CD4-positive, alpha-beta T cell (primary cell): ENCODE measurements around the gene APC2. TPM values are rescaled to one million over a fixed set of nuclear protein-coding genes. Genes with fewer than 3 reads are reported as not detected.

ENCODE experiments used
- ATAC-seq: fragments of 200-7000 bp; cut with Tn5 transposase; one replicate; pipeline ENCODE4 v1.10.0; 2022; ENCODE audit warnings: mild to moderate bottlenecking; ENCODE audit not compliant: poor library complexity
- CTCF ChIA-PET: fragments of 350-600 bp; sonication (Branson Sonifier 250); formaldehyde crosslinking; loops from one replicate; lab custom pipeline; 2021; ENCODE audit warnings: antibody characterized with exemption, inconsistent platforms; lab: Charles Lee
- POLR2A ChIA-PET: fragments of 350-600 bp; sonication (Branson Sonifier 250); formaldehyde crosslinking; loops from one replicate; lab custom pipeline; 2021; ENCODE audit warnings: antibody characterized with exemption, inconsistent platforms; lab: Charles Lee
- DNase-seq, 14 experiments: peaks; one replicate each; pipeline ENCODE4 v3.0.0-alpha.2; 2013 to 2020; ENCODE audit warnings: mixed read lengths in 2 of 14
- H3K27ac ChIP-seq, 2 donors: one replicate each; pipeline versions ENCODE4 v1.5.1 to v1.7.0; 2013; ENCODE audit warnings: low read length in 2 of 2, low read depth in 1 of 2, mild to moderate bottlenecking in 1 of 2
- H3K27me3 ChIP-seq, 2 experiments: 1 replicate in 1 of 2; 2 replicates in 1 of 2; pipeline versions ENCODE4 v1.6.1 to v1.7.0; 2013; ENCODE audit warnings: low read length in 2 of 2, control low read depth in 1 of 2, mild to moderate bottlenecking in 1 of 2, moderate library complexity in 1 of 2; ENCODE audit not compliant: insufficient read depth in 2 of 2, control insufficient read depth in 1 of 2
- H3K36me3 ChIP-seq: one replicate; pipeline ENCODE4 v1.6.1; 2013; ENCODE audit warnings: low read length, control low read depth; ENCODE audit not compliant: insufficient read depth
- H3K4me1 ChIP-seq: one replicate; pipeline ENCODE4 v1.6.1; 2013; ENCODE audit warnings: low read length, control low read depth; ENCODE audit not compliant: insufficient read depth
- H3K4me3 ChIP-seq: one replicate; pipeline ENCODE4 v1.5.1; 2013; ENCODE audit warnings: mild to moderate bottlenecking, low read length, moderate library complexity
- H3K9me3 ChIP-seq, 2 experiments: 1 replicate in 1 of 2; 2 replicates in 1 of 2; pipeline versions ENCODE4 v1.6.1 to v1.7.0; 2013; ENCODE audit warnings: low read length in 2 of 2, mild to moderate bottlenecking in 2 of 2, control low read depth in 1 of 2, moderate library complexity in 1 of 2; ENCODE audit not compliant: control insufficient read depth in 1 of 2, insufficient read depth in 1 of 2
- H3K27ac Mint-ChIP-seq: one replicate; pipeline ENCODE4 v1.8.0; 2020; ENCODE audit warnings: mixed read lengths
- H3K27me3 Mint-ChIP-seq: one replicate; pipeline ENCODE4 v1.8.0; 2021; ENCODE audit warnings: mixed read lengths
- H3K36me3 Mint-ChIP-seq: one replicate; pipeline ENCODE4 v1.8.0; 2021; ENCODE audit warnings: low read depth, mixed read lengths
- H3K4me1 Mint-ChIP-seq: one replicate; pipeline ENCODE4 v1.8.0; 2021; ENCODE audit warnings: low read depth, mixed read lengths
- H3K4me3 Mint-ChIP-seq: one replicate; pipeline ENCODE4 v1.8.0; 2020; ENCODE audit warnings: mild to moderate bottlenecking, mixed read lengths
- H3K9me3 Mint-ChIP-seq: one replicate; pipeline ENCODE4 v1.8.0; 2020; ENCODE audit warnings: mixed read lengths
- intact Hi-C, 2 experiments: fragments of 100-400 bp; cut with DNase I in 1 of 2; cut with micrococcal nuclease in 1 of 2; formaldehyde crosslinking; loops; one replicate each; pipeline versions ENCODE4 v1.15.1 to v1.9.0; 2023 to 2025; cut with DNase I, micrococcal nuclease
- total RNA-seq, 174 experiments: library from RNA in 2 of 174; stranded (reverse) in 2 of 174; gene quantifications; one replicate each; pipeline ENCODE4 v1.2.3 and lab custom pipeline; 2021 to 2026
- TF ChIP-seq, protein P1 (sequence below): fragments of 200-600 bp; IDR thresholded peaks from one replicate; pipeline ENCODE4 v1.8.0; 2022; ENCODE audit warnings: antibody characterized with exemption, mild to moderate bottlenecking

Gene APC2
- total RNA-seq, 2 experiments from 2014 or later: 0.20 to 0.30 TPM

DNA sequence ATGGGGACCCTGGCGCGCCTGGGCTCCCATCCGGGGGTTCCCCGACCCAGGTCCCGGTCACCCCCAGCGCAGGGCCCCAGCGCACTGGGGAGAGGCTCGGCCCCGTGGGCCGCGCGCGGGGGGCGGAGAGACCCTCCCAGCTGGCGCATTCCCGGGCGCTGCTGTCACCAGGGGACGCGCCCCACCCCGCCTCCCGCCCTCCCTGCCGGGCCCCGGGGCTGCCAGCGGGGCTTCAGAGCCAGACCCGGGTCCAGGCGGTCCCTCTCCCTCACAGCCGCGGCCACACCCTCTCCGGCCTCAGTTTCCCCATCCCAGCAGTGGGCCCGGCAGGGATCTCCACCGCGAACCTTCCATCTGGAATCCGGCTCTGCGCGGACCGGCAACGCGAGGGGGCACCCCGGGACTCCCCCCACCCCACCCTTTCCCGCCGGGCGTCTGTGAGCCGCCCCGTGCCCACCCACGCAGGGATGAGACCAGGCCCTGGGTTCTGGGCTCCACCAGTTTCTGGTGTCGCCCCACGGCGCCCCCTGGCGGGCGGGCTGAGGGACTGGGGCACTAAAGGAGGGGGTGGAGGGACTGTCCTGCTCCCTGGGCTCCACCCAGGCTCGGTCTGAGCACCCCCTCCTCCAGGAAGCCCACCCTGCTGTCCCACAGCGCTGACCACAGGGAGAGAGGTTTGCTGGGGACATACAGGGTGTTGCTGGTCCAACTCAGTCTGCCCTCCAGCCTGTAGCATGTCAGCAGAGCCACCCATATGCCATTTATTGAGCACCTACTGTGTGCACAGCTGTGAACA, 63.8 kb downstream of the APC2 start:
- peak; percentile 53 to 83 (median 64) for DNase-seq
- Mint-ChIP-seq H3K9me3 (no peaks in the 10 kb centered on the region), H3K36me3 (no peaks in the 10 kb centered on the region), H3K4me1 (peaks cover 13% of the 10 kb centered on the region), H3K4me3 (peak overlapping the region; percentile 34), H3K27ac (no peak overlapping the region), H3K27me3 (peaks cover 13% of the 10 kb centered on the region)
- ATAC-seq: peak; percentile 70
- ChIA-PET POLR2A (no interaction called here), CTCF (interaction anchor here (1.2 kb wide), 1 partner anchor 42 kb away, joined by 5 read pairs; no protein-coding TSS in a partner anchor)
- H3K4me1 ChIP-seq: peaks cover 26% of the 10 kb centered on the region
- H3K27ac ChIP-seq: no peak overlapping the region
- intact Hi-C loops: loop anchor here (1.0 to 5.0 kb wide), 5 partner anchors 36 to 234 kb away; partner anchors contain the start of genes RPS15 (in 2 of the 2) and C19orf25 (in 1 of the 2)
- no peaks in the 10 kb centered on the region for H3K36me3 ChIP-seq
- H3K27me3 ChIP-seq: no peaks in the 10 kb centered on the region
- TF ChIP-seq, protein P1, sequence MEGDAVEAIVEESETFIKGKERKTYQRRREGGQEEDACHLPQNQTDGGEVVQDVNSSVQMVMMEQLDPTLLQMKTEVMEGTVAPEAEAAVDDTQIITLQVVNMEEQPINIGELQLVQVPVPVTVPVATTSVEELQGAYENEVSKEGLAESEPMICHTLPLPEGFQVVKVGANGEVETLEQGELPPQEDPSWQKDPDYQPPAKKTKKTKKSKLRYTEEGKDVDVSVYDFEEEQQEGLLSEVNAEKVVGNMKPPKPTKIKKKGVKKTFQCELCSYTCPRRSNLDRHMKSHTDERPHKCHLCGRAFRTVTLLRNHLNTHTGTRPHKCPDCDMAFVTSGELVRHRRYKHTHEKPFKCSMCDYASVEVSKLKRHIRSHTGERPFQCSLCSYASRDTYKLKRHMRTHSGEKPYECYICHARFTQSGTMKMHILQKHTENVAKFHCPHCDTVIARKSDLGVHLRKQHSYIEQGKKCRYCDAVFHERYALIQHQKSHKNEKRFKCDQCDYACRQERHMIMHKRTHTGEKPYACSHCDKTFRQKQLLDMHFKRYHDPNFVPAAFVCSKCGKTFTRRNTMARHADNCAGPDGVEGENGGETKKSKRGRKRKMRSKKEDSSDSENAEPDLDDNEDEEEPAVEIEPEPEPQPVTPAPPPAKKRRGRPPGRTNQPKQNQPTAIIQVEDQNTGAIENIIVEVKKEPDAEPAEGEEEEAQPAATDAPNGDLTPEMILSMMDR: peak; percentile 63
- H3K4me3 ChIP-seq: peak overlapping the region; percentile 25
- H3K9me3 ChIP-seq: peaks cover 0 to 22% of the 10 kb centered on the region in 2 experiments

GRCh38 chr19:1514295-1514661, 64.4 kb downstream of the APC2 start:
- peaks cover 0 to 21% of the 10 kb centered on the region in 2 experiments for H3K9me3 ChIP-seq
- ChIA-PET POLR2A (no interaction called here), CTCF (interaction anchor here (0.7 to 1.2 kb wide), 2 partner anchors 43 to 285 kb away, joined by 3 to 5 read pairs; no protein-coding TSS in a partner anchor)
- TF ChIP-seq, protein P1: no peak
- DNase-seq: no peak
- H3K4me3 ChIP-seq: no peak overlapping the region
- Mint-ChIP-seq H3K4me1 (peaks cover 13% of the 10 kb centered on the region), H3K27ac (no peak overlapping the region), H3K36me3 (no peaks in the 10 kb centered on the region), H3K4me3 (no peak overlapping the region), H3K27me3 (peaks cover 13% of the 10 kb centered on the region), H3K9me3 (no peaks in the 10 kb centered on the region)
- peaks cover 26% of the 10 kb centered on the region for H3K4me1 ChIP-seq
- intact Hi-C loops: loop anchor here (1.0 to 5.0 kb wide), 4 partner anchors 37 to 235 kb away; partner anchors contain the start of genes C19orf25 (in 1 of the 2) and RPS15 (in 1 of the 2)
- no peaks in the 10 kb centered on the region for H3K27me3 ChIP-seq
- H3K36me3 ChIP-seq: no peaks in the 10 kb centered on the region
- no peak for ATAC-seq
- no peak overlapping the region for H3K27ac ChIP-seq

GRCh38 chr19:1514986-1515721, 65.2 kb downstream of the APC2 start:
- Mint-ChIP-seq H3K4me1 (peaks cover 13% of the 10 kb centered on the region), H3K36me3 (no peaks in the 10 kb centered on the region), H3K27ac (no peak overlapping the region), H3K4me3 (no peak overlapping the region), H3K9me3 (no peaks in the 10 kb centered on the region), H3K27me3 (peaks cover 9% of the 10 kb centered on the region)
- Histone ChIP-seq H3K36me3 (no peaks in the 10 kb centered on the region), H3K27ac (no peak overlapping the region), H3K9me3 (peaks cover 0 to 18% of the 10 kb centered on the region in 2 experiments), H3K4me3 (no peak overlapping the region), H3K4me1 (peaks cover 26% of the 10 kb centered on the region), H3K27me3 (no peaks in the 10 kb centered on the region)
- DNase-seq: no peak
- TF ChIP-seq, protein P1: no peak
- ATAC-seq: no peak
- intact Hi-C loops: loop anchor here (1.0 to 5.0 kb wide), 4 partner anchors 38 to 236 kb away; partner anchors contain the start of genes C19orf25 (in 1 of the 2) and RPS15 (in 1 of the 2)
- POLR2A ChIA-PET: no interaction called here
- CTCF ChIA-PET: interaction anchor here (0.7 to 1.2 kb wide), 2 partner anchors 44 to 285 kb away, joined by 3 to 5 read pairs; no protein-coding TSS in a partner anchor
